HepG2 (cell line): ENCODE measurements around the gene DUS3L. TPM values are rescaled to one million over a fixed set of nuclear protein-coding genes. Genes with fewer than 3 reads are reported as not detected.

Experiments used
- CEBPB ChIP-seq: IDR thresholded peaks from 2 replicates; pipeline ENCODE4 v1.6.1; 2011; ENCODE audit warnings: low read depth, low read length, improper control_type of control experiment, borderline replicate concordance
- ELF3 ChIP-seq: IDR thresholded peaks from 2 replicates; pipeline ENCODE4 v1.6.1; 2016; ENCODE audit warnings: missing genetic modification reagents, missing compliant biosample characterization
- FLYWCH1 ChIP-seq: sonication (generic); formaldehyde crosslinking; IDR thresholded peaks from 2 replicates; pipeline ENCODE4 v1.8.1; 2023; ENCODE audit warnings: mild to moderate bottlenecking, missing genetic modification reagents
- FOXO4 ChIP-seq: sonication (generic); formaldehyde crosslinking; conservative IDR thresholded peaks from 2 replicates; pipeline ENCODE4 v1.8.1; 2023; ENCODE audit warnings: missing genetic modification reagents
- HNRNPK ChIP-seq: fragments of 200-400 bp; formaldehyde crosslinking; IDR thresholded peaks from 2 replicates; pipeline ENCODE4 v1.6.1; 2018; ENCODE audit warnings: low read length, low read depth, moderate library complexity, mild to moderate bottlenecking; ENCODE audit not compliant: poor library complexity, severe bottlenecking
- HNRNPL ChIP-seq: fragments of 200-400 bp; formaldehyde crosslinking; IDR thresholded peaks from 2 replicates; pipeline ENCODE4 v1.6.1; 2017; ENCODE audit warnings: mild to moderate bottlenecking, low read depth, low read length
- IRX3 ChIP-seq: sonication (generic); formaldehyde crosslinking; IDR thresholded peaks from 2 replicates; pipeline ENCODE4 v1.8.1; 2023; ENCODE audit warnings: mild to moderate bottlenecking, low read depth, missing genetic modification reagents, borderline replicate concordance
- MAFK ChIP-seq, 2 experiments: IDR thresholded peaks in 1 of 2; conservative IDR thresholded peaks in 1 of 2; 2 replicates each; pipeline ENCODE4 v1.6.1; 2011; ENCODE audit warnings: improper control_type of control experiment in 2 of 2, low read length in 2 of 2
- NFKB2 ChIP-seq: sonication (generic); formaldehyde crosslinking; IDR thresholded peaks from 2 replicates; pipeline ENCODE4 v1.4.0; 2020; ENCODE audit warnings: missing genetic modification reagents, borderline replicate concordance
- POLR2AphosphoS2 ChIP-seq: IDR thresholded peaks from 2 replicates; pipeline ENCODE4 v1.6.1; 2011; ENCODE audit warnings: low read depth, low read length, improper control_type of control experiment
- SMARCC2 ChIP-seq: fragments of 450-650 bp; IDR thresholded peaks from 2 replicates; pipeline ENCODE4 v1.6.1; 2017; ENCODE audit warnings: antibody characterized with exemption, mild to moderate bottlenecking
- TRIM24 ChIP-seq: sonication (generic); formaldehyde crosslinking; IDR thresholded peaks from 2 replicates; pipeline ENCODE4 v1.8.0; 2022; ENCODE audit warnings: mild to moderate bottlenecking, missing genetic modification reagents
- UBTF ChIP-seq: sonication (generic); formaldehyde crosslinking; IDR thresholded peaks from 2 replicates; pipeline ENCODE4 v1.4.0; 2020; ENCODE audit warnings: mild to moderate bottlenecking, missing genetic modification reagents
- ZBTB26 ChIP-seq: IDR thresholded peaks from 2 replicates; pipeline ENCODE4 v1.6.1; 2016; ENCODE audit warnings: missing compliant biosample characterization, missing genetic modification reagents, borderline replicate concordance
- ZFY ChIP-seq: sonication (generic); formaldehyde crosslinking; IDR thresholded peaks from 2 replicates; pipeline ENCODE4 v1.4.0; 2020; ENCODE audit warnings: missing genetic modification reagents
- ZKSCAN1 ChIP-seq: fragments of 150-350 bp; IDR thresholded peaks from 2 replicates; pipeline ENCODE4 v1.6.1; 2014; ENCODE audit warnings: low read length
- ZNF256 ChIP-seq: sonication (generic); formaldehyde crosslinking; conservative IDR thresholded peaks from 2 replicates; pipeline ENCODE4 v1.4.0; 2020; ENCODE audit warnings: missing genetic modification reagents
- ZNF331 ChIP-seq: sonication (generic); formaldehyde crosslinking; IDR thresholded peaks from 2 replicates; pipeline ENCODE4 v1.4.0; 2020; ENCODE audit warnings: missing genetic modification reagents
- ZNF362 ChIP-seq: sonication (generic); formaldehyde crosslinking; IDR thresholded peaks from 2 replicates; pipeline ENCODE4 v1.4.0; 2020; ENCODE audit warnings: missing genetic modification reagents, mild to moderate bottlenecking, borderline replicate concordance
- ZNF451 ChIP-seq: sonication (generic); formaldehyde crosslinking; IDR thresholded peaks from 2 replicates; pipeline ENCODE4 v1.5.0; 2020; ENCODE audit warnings: mild to moderate bottlenecking, missing genetic modification reagents
- ZNF576 ChIP-seq: sonication (generic); formaldehyde crosslinking; IDR thresholded peaks from 2 replicates; pipeline ENCODE4 v1.4.0; 2020; ENCODE audit warnings: mild to moderate bottlenecking, missing genetic modification reagents
- ZNF607 ChIP-seq: sonication (generic); formaldehyde crosslinking; IDR thresholded peaks from 2 replicates; pipeline ENCODE4 v1.5.1; 2020; ENCODE audit warnings: missing genetic modification reagents, mild to moderate bottlenecking, borderline replicate concordance
- ZNF614 ChIP-seq: IDR thresholded peaks from 2 replicates; pipeline ENCODE4 v1.6.1; 2018; ENCODE audit warnings: missing biosample characterization, missing genetic modification reagents, inconsistent platforms, borderline replicate concordance
- ZNF644 ChIP-seq: IDR thresholded peaks from 2 replicates; pipeline ENCODE4 v1.6.1; 2016; ENCODE audit warnings: low read depth
- polyA plus RNA-seq, 8 experiments: library from polyadenylated mRNA; depleted of rRNA in 3 of 8; stranded (reverse) in 7 of 8; unstranded in 1 of 8; fragments of >200 nt; fragmentation: Illumina TruSeq in 4 of 8; extraction: Trizol in 4 of 8; gene quantifications; 2 replicates each; pipeline versions ENCODE4 v1.2.1 to v1.2.3, GENCODE V29; 2011 to 2016; ENCODE audit warnings: low read depth in 4 of 8, missing spikeins in 1 of 8, mixed read lengths in 1 of 8; ENCODE audit not compliant: insufficient read depth in 1 of 8
- total RNA-seq, 5 experiments: library from RNA; depleted of rRNA; stranded (reverse); fragments of >200 nt; fragmentation: Illumina TruSeq; extraction: Trizol; gene quantifications; 2 replicates each; pipeline ENCODE4 v1.2.3, GENCODE V29; 2016; ENCODE audit warnings: low read depth in 1 of 5

DUS3L gene
- total and polyA plus RNA-seq, 2 of the 13 experiments (the other 11 are each of a cell fraction or from before 2014, with no cell fraction given), result 13.3 to 25.1 TPM

GRCh38 chr19:5839065-5840017, 48.4 kb upstream of the DUS3L start, which contains the start of gene FUT6 (continued):
- TF ChIP-seq ZNF576 (CRISPR knock-in tag) (no peak), FLYWCH1 (no peak), ZNF607 (CRISPR knock-in tag) (peak; percentile 59; the same call in 1 of the 2 replicates), ZNF644 (CRISPR knock-in tag) (peak; percentile 48; the same call in 1 of the 2 replicates), ZNF256 (CRISPR knock-in tag) (no peak), ZNF362 (CRISPR knock-in tag) (no peak), IRX3 (CRISPR knock-in tag) (no peak), FOXO4 (CRISPR knock-in tag) (no peak), CEBPB (no peak), HNRNPL (no peak), ZNF451 (no peak), TRIM24 (no peak), ZNF614 (no peak), ELF3 (CRISPR knock-in tag) (peak; percentile 98), SMARCC2 (no peak), ZBTB26 (CRISPR knock-in tag) (peak; percentile 94), MAFK (conservative IDR thresholded peaks at IDR 0.05 in 1 of 2, IDR thresholded peaks at IDR 0.05 in 1 of 2; ENCODE audit: low read length in 2 of 2) (no peak), NFKB2 (no peak), ZNF331 (CRISPR knock-in tag) (peak; percentile 13; the same call in 1 of the 2 replicates), HNRNPK (no peak), ZFY (CRISPR knock-in tag) (no peak), UBTF (CRISPR knock-in tag) (no peak; the same call in 1 of the 2 replicates), ZKSCAN1 (no peak), POLR2AphosphoS2 (no peak)
